AG09309 (cell line): ENCODE results near the gene KCNE4.

Source experiments
- DNase-seq: peaks from one replicate; pipeline ENCODE4 v3.0.0-alpha.2; 2010; ENCODE audit warnings: low read depth
- H3K4me3 ChIP-seq: 2 replicates; pipeline ENCODE4 v1.5.1; 2011; ENCODE audit warnings: mild to moderate bottlenecking, low read depth, low read length, moderate library complexity; ENCODE audit not compliant: control insufficient read depth
- CTCF ChIP-seq: IDR thresholded peaks from 2 replicates; pipeline ENCODE4 v1.5.1; 2011; ENCODE audit warnings: mild to moderate bottlenecking, low read depth, low read length, inconsistent platforms; ENCODE audit not compliant: insufficient read depth, control insufficient read depth; ENCODE audit errors: missing control alignments

Gene KCNE4

DNA sequence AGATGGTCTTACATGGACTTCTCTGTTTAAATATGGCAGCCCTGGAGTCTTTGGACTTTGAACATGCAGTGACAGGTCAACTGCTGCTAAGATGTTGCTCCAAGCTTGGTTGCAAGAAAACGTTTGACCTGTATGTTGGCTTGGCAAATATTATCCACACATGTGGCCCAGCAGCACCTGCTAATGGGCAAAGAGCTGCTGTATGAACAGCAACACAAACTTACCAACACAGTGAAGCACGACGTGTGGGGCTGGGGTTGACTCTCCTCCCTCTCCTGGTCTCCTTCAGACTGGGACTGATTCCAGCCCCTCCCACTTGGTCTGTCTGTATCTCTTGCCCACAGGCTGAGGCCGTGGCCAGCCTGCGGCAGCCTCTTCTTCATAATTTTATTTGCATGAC, 3.8 kb downstream of the KCNE4 start:
- no peak for DNase-seq

GRCh38 chr2:223056701-223057418, 4.9 kb downstream of the KCNE4 start:
- no peak for TF ChIP-seq CTCF
- H3K4me3 ChIP-seq: no peak overlapping the region
- no peak for DNase-seq

More for the DNA sequence above, 3.8 kb downstream of the KCNE4 start:
- no peak for TF ChIP-seq CTCF
- H3K4me3 ChIP-seq: no peak overlapping the region

GRCh38 chr2:223057569-223057968, 5.6 kb downstream of the KCNE4 start:
- no peak for TF ChIP-seq CTCF
- DNase-seq: no peak
- H3K4me3 ChIP-seq: no peak overlapping the region

GRCh38 chr2:223058952-223059716, 7.1 kb downstream of the KCNE4 start:
- no peak for DNase-seq
- no peak for TF ChIP-seq CTCF
- H3K4me3 ChIP-seq: no peak overlapping the region

DNA sequence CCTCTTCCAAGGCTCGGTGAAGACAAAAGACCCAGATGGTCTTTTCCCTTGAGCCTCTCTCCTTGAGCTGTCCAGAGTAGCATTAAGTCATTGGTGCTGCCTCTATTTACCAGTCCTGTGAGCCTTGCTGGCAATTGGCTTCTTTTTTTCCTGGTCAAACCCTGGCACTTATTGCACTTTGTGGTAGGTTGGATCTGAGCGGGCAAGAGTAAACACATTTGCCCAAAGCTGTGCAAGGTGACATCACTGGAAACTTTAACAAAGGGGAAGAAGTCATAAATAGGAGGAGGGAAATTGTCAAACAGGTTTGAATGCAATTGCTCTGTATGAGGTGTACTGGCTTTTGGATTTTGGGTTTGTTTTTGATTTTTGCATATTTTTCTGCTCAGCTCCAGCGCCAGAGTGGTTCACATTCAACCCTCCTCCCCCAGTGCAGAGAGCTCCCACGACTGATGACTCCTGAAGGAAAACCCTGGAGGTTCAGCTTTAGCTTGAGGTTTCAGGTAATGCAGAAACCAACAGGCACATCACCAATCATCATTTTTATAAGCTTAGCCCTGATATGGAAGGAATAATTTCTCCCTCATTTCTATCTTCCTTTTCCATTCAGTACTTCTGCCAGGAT, 8.3 kb downstream of the KCNE4 start:
- no peak for TF ChIP-seq CTCF
- DNase-seq: no peak

GRCh38 chr2:223062396-223062795, 10.4 kb downstream of the KCNE4 start:
- no peak for DNase-seq
- H3K4me3 ChIP-seq: no peak overlapping the region
- no peak for TF ChIP-seq CTCF

More for the DNA sequence above, 8.3 kb downstream of the KCNE4 start:
- no peak overlapping the region for H3K4me3 ChIP-seq
